A549 (cell line): ENCODE results near the gene TET2. TPM values are rescaled to one million over a fixed set of nuclear protein-coding genes. Genes with fewer than 3 reads are reported as not detected.

Experiments used
- ATAC-seq, 2 experiments: fragments of 200-7000 bp in 1 of 2; fragments of >200 bp in 1 of 2; cut with Nextera tagmentation in 1 of 2; cut with Tn5 transposase in 1 of 2; 3 replicates each; pipeline versions ENCODE4 v1.8.0 to v1.9.1; 2018 to 2020; ENCODE audit warnings: mild to moderate bottlenecking in 1 of 2, moderate library complexity in 1 of 2
- CTCF ChIA-PET: fragments of 300-600 bp; sonication (Branson Sonifier 250); formaldehyde crosslinking; extraction: SDS; loops from one replicate; lab custom pipeline; 2021; ENCODE audit warnings: antibody characterized with exemption, inconsistent platforms; lab: Yijun Ruan, JAX
- POLR2A ChIA-PET: fragments of 350-600 bp; formaldehyde crosslinking; extraction: SDS; loops from one replicate; lab custom pipeline; 2021; ENCODE audit warnings: antibody characterized with exemption, inconsistent platforms; lab: Yijun Ruan, JAX
- DNase-seq, 2 experiments: peaks; one replicate each; pipeline versions ENCODE4 v3.0.0 to v3.0.0-alpha.2; 2011 to 2016; ENCODE audit warnings: low read depth in 1 of 2, low spot score in 1 of 2
- FAIRE-seq: peaks from 2 replicates; lab custom pipeline; 2011; peaks lifted over from hg19 to GRCh38; lab: Jason Lieb, UNC
- H3K27ac ChIP-seq, 2 experiments: fragments of >200 bp; sonication (Bioruptor Twin); formaldehyde crosslinking; 3 replicates each; pipeline ENCODE4 v1.5.1; 2016 to 2017
- H3K4me1 ChIP-seq: fragments of >200 bp; sonication (Bioruptor Twin); formaldehyde crosslinking; 3 replicates; pipeline ENCODE4 v1.6.1; 2016
- H3K4me2 ChIP-seq: fragments of >200 bp; sonication (Bioruptor Twin); formaldehyde crosslinking; 3 replicates; pipeline ENCODE4 v1.6.1; 2016
- H3K4me3 ChIP-seq: fragments of >200 bp; sonication (Bioruptor Twin); formaldehyde crosslinking; 3 replicates; pipeline ENCODE4 v1.5.1; 2016
- H3K9me3 ChIP-seq: fragments of >200 bp; sonication (Bioruptor Twin); formaldehyde crosslinking; 3 replicates; pipeline ENCODE4 v1.6.1; 2016
- BHLHE40 ChIP-seq: IDR thresholded peaks from 2 replicates; pipeline ENCODE4 v1.6.1; 2012; ENCODE audit warnings: low read depth, low read length, inconsistent platforms
- CBX2 ChIP-seq: fragments of 200-600 bp; sonication (generic); IDR thresholded peaks from 2 replicates; pipeline ENCODE4 v1.6.1; 2016; ENCODE audit warnings: low read depth, mild to moderate bottlenecking, borderline replicate concordance
- CBX8 ChIP-seq: fragments of 200-600 bp; sonication (generic); IDR thresholded peaks from 2 replicates; pipeline ENCODE4 v1.6.1; 2016
- CEBPB ChIP-seq, 2 experiments: fragments of >200 bp in 1 of 2; sonication (Bioruptor Twin) in 1 of 2; formaldehyde crosslinking in 1 of 2; IDR thresholded peaks; 2 replicates each; pipeline ENCODE4 v1.6.1; 2012 to 2016
- CHD4 ChIP-seq: fragments of 200-600 bp; sonication (generic); IDR thresholded peaks from 2 replicates; pipeline ENCODE4 v1.6.1; 2016; ENCODE audit warnings: antibody characterized with exemption, mild to moderate bottlenecking, borderline replicate concordance
- EHMT2 ChIP-seq: fragments of 200-600 bp; sonication (generic); IDR thresholded peaks from 2 replicates; pipeline ENCODE4 v1.6.1; 2016; ENCODE audit warnings: antibody characterized with exemption, low read depth, mild to moderate bottlenecking, moderate library complexity
- ESRRA ChIP-seq: fragments of 150-350 bp; IDR thresholded peaks from 2 replicates; pipeline ENCODE4 v1.6.1; 2014; ENCODE audit warnings: mild to moderate bottlenecking, low read length, borderline replicate concordance
- FOSB ChIP-seq: fragments of 250-450 bp; sonication (Bioruptor Pico); IDR thresholded peaks from 2 replicates; pipeline ENCODE4 v1.5.0; 2020; ENCODE audit warnings: mild to moderate bottlenecking, moderate library complexity
- FOXS1 ChIP-seq: fragments of 250-450 bp; sonication (Bioruptor Pico); IDR thresholded peaks from 2 replicates; pipeline ENCODE4 v1.5.0; 2020; ENCODE audit warnings: mild to moderate bottlenecking, moderate library complexity
- GATA3 ChIP-seq: IDR thresholded peaks from 2 replicates; pipeline ENCODE4 v1.6.1; 2012; ENCODE audit warnings: borderline replicate concordance
- HDAC2 ChIP-seq: fragments of 200-600 bp; sonication (generic); IDR thresholded peaks from 2 replicates; pipeline ENCODE4 v1.6.1; 2016
- HOXA7 ChIP-seq: fragments of 250-450 bp; sonication (Bioruptor Pico); IDR thresholded peaks from 2 replicates; pipeline ENCODE4 v1.5.0; 2020; ENCODE audit warnings: mild to moderate bottlenecking, moderate library complexity
- HOXB5 ChIP-seq: fragments of 250-450 bp; sonication (Bioruptor Pico); IDR thresholded peaks from 2 replicates; pipeline ENCODE4 v1.5.0; 2020; ENCODE audit warnings: mild to moderate bottlenecking, moderate library complexity
- JUN ChIP-seq, 2 experiments: fragments of >200 bp; sonication (Bioruptor Twin); formaldehyde crosslinking; IDR thresholded peaks; 2 replicates in 1 of 2; 3 replicates in 1 of 2; pipeline ENCODE4 v1.6.1; 2016 to 2017
- JUNB ChIP-seq: fragments of >200 bp; sonication (Bioruptor Twin); formaldehyde crosslinking; IDR thresholded peaks from 2 replicates; pipeline ENCODE4 v1.6.1; 2016
- KDM1A ChIP-seq: fragments of 200-600 bp; sonication (generic); IDR thresholded peaks from 2 replicates; pipeline ENCODE4 v1.6.1; 2016; ENCODE audit warnings: low read depth, mild to moderate bottlenecking
- MAZ ChIP-seq: fragments of 150-350 bp; IDR thresholded peaks from 2 replicates; pipeline ENCODE4 v1.6.1; 2014; ENCODE audit warnings: antibody characterized with exemption, low read depth, low read length, borderline replicate concordance
- MYC ChIP-seq: IDR thresholded peaks from 2 replicates; pipeline ENCODE4 v1.6.1; 2012; ENCODE audit warnings: mild to moderate bottlenecking, inconsistent platforms, low read length, improper control_type of control experiment, borderline replicate concordance
- PHF8 ChIP-seq: fragments of 200-600 bp; sonication (generic); IDR thresholded peaks from 2 replicates; pipeline ENCODE4 v1.6.1; 2016; ENCODE audit warnings: low read depth, mild to moderate bottlenecking, antibody characterized with exemption, moderate library complexity, borderline replicate concordance
- POLR2A ChIP-seq: IDR thresholded peaks from 2 replicates; pipeline ENCODE4 v1.6.1; 2012; ENCODE audit warnings: mild to moderate bottlenecking, low read length
- RCOR1 ChIP-seq: fragments of 150-350 bp; IDR thresholded peaks from 2 replicates; pipeline ENCODE4 v1.6.1; 2014; ENCODE audit warnings: antibody characterized with exemption, low read length, low read depth
- ZFP36 ChIP-seq: fragments of 450-650 bp; IDR thresholded peaks from 2 replicates; pipeline ENCODE4 v1.6.1; 2014; ENCODE audit warnings: borderline replicate concordance; ENCODE audit not compliant: partially characterized antibody
- WGBS: methylation state at CpG from one replicate; pipeline ENCODE4 v1.1.6; 2017; ENCODE audit errors: missing lambda C conversion rate; 5-methylcytosine and 5-hydroxymethylcytosine counted together
- polyA plus RNA-seq, 4 experiments: library from polyadenylated mRNA; depleted of rRNA in 3 of 4; stranded (reverse); fragments of >200 nt; fragmentation: RNase III in 1 of 4; extraction: RNeasy Plus Mini Kit Qiagen cat#74134 plus additional on column Dnase treatment in 1 of 4; gene quantifications; 2 replicates in 3 of 4; 3 replicates in 1 of 4; pipeline ENCODE4 v1.2.3, GENCODE V29; 2011 to 2017
- TF ChIP-seq, protein P1 (sequence below): fragments of 450-650 bp; IDR thresholded peaks from 2 replicates; pipeline ENCODE4 v1.6.1; 2014; ENCODE audit warnings: antibody characterized with exemption
- TF ChIP-seq, protein P2 (sequence below): fragments of >200 bp; sonication (Bioruptor Twin); formaldehyde crosslinking; IDR thresholded peaks from 2 replicates; pipeline ENCODE4 v1.6.1; 2016
- TF ChIP-seq, protein P3 (sequence below): fragments of 250-450 bp; sonication (Bioruptor Pico); IDR thresholded peaks from 2 replicates; pipeline ENCODE4 v1.5.0; 2020; ENCODE audit warnings: low read depth, mild to moderate bottlenecking, moderate library complexity
- TF ChIP-seq, protein P4 (sequence below): IDR thresholded peaks from 2 replicates; pipeline ENCODE4 v1.6.1; 2012
- TF ChIP-seq, protein P5 (sequence below): fragments of 200-600 bp; sonication (generic); IDR thresholded peaks from 2 replicates; pipeline ENCODE4 v1.6.1; 2016; ENCODE audit warnings: antibody characterized with exemption, mild to moderate bottlenecking, moderate library complexity
- TF ChIP-seq, protein P6 (sequence below): fragments of 150-350 bp; IDR thresholded peaks from 2 replicates; pipeline ENCODE4 v1.6.1; 2014; ENCODE audit warnings: low read depth, mild to moderate bottlenecking, low read length

Gene TET2
- polyA plus RNA-seq, 2 of the 4 experiments (the other 2 are of a cell fraction): 2.2 to 6.6 TPM

DNA sequence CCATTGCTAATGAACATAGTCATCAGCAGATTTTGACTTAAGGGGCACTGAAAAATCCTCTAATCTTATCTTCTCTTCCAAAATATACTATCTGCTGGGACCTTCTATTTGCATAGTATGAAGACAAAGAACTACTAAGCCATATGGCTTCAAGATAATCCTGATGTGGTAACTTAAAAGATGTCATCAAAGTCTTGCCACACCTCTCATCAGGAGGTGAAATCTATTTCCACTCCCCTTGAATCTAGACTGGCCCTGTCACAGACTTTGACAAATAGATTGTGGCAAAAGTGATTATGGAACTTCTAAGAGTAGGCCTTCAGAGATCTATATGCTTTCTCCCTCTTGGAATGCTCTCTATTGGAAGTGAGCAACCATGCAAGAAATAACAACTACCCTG is 27.3 kb upstream of the TET2 start (continued):
- TF ChIP-seq, protein P1, sequence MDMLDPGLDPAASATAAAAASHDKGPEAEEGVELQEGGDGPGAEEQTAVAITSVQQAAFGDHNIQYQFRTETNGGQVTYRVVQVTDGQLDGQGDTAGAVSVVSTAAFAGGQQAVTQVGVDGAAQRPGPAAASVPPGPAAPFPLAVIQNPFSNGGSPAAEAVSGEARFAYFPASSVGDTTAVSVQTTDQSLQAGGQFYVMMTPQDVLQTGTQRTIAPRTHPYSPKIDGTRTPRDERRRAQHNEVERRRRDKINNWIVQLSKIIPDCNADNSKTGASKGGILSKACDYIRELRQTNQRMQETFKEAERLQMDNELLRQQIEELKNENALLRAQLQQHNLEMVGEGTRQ: no peak
- TF ChIP-seq CHD4: no peak
- TF ChIP-seq KDM1A: no peak
- no peak for TF ChIP-seq EHMT2
- TF ChIP-seq, protein P2, sequence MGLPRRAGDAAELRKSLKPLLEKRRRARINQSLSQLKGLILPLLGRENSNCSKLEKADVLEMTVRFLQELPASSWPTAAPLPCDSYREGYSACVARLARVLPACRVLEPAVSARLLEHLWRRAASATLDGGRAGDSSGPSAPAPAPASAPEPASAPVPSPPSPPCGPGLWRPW: no peak

DNA sequence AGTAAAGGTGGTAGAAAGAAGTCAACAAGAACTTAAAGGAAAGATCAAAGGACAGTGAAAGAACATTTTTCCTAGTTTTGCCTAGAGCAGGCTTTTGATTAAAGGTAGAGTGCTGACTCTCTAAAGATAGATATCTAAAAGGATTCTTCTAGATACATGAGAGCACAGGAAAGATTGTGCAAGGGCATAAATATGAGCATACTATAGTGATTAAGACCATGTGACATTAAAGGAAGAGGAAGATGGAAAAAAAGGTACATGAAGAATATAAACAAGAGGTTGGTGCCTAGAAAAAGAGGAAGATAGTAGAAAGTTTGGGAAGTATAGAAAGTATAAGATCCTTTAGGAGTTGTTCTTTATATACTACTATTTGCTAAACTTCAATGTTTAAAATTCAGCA is 26.1 kb upstream of the TET2 start:
- DNase-seq: no peak
- Histone ChIP-seq H3K4me1 (no peaks in the 10 kb centered on the region), H3K27ac (no peak overlapping the region), H3K4me3 (no peak overlapping the region)
- TF ChIP-seq RCOR1: no peak
- no peak for TF ChIP-seq HOXA7 (CRISPR knock-in tag)
- TF ChIP-seq BHLHE40: no peak
- TF ChIP-seq, protein P3, sequence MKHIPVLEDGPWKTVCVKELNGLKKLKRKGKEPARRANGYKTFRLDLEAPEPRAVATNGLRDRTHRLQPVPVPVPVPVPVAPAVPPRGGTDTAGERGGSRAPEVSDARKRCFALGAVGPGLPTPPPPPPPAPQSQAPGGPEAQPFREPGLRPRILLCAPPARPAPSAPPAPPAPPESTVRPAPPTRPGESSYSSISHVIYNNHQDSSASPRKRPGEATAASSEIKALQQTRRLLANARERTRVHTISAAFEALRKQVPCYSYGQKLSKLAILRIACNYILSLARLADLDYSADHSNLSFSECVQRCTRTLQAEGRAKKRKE (CRISPR knock-in tag): no peak
- TF ChIP-seq MAZ: no peak
- no peak for TF ChIP-seq FOXS1 (CRISPR knock-in tag)
- no peak for TF ChIP-seq HOXB5 (CRISPR knock-in tag)
- no peak for TF ChIP-seq CBX8
- TF ChIP-seq CEBPB (IDR thresholded peaks at IDR 0.05): no peak
- TF ChIP-seq, all 56 proteins: peak for 0
- H3K4me2 ChIP-seq: no peak overlapping the region
- CTCF ChIA-PET: no interaction called here
- ATAC-seq (no peak), FAIRE-seq (no peak)
- H3K9me3 ChIP-seq: no peaks in the 10 kb centered on the region
- POLR2A ChIA-PET: no interaction called here

DNA sequence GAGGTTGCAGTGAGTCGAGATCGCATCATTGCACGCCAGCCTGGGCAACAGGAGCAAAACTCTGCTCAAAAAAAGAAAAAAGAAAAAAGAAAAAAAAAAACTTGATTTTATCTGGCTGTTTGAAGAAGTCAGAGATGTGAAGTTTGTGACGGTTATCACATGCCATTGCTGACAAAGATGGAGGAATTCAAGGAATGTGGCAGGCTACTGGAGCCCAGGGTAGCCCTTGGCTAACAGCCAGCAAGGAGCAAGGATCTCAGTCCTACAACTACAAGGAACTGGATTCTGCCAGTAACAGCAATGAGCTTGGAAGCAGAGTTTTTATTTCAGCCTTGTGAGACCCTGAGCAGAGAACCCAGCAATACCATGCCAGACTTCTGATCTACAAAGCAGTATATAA is 24.3 kb upstream of the TET2 start:
- no peak for TF ChIP-seq ESRRA
- TF ChIP-seq, protein P4, sequence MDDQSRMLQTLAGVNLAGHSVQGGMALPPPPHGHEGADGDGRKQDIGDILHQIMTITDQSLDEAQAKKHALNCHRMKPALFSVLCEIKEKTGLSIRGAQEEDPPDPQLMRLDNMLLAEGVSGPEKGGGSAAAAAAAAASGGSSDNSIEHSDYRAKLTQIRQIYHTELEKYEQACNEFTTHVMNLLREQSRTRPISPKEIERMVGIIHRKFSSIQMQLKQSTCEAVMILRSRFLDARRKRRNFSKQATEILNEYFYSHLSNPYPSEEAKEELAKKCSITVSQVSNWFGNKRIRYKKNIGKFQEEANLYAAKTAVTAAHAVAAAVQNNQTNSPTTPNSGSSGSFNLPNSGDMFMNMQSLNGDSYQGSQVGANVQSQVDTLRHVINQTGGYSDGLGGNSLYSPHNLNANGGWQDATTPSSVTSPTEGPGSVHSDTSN: no peak
- TF ChIP-seq CEBPB (IDR thresholded peaks at IDR 0.05): no peak
- TF ChIP-seq GATA3: no peak
- TF ChIP-seq MYC: no peak
- TF ChIP-seq, protein P5, sequence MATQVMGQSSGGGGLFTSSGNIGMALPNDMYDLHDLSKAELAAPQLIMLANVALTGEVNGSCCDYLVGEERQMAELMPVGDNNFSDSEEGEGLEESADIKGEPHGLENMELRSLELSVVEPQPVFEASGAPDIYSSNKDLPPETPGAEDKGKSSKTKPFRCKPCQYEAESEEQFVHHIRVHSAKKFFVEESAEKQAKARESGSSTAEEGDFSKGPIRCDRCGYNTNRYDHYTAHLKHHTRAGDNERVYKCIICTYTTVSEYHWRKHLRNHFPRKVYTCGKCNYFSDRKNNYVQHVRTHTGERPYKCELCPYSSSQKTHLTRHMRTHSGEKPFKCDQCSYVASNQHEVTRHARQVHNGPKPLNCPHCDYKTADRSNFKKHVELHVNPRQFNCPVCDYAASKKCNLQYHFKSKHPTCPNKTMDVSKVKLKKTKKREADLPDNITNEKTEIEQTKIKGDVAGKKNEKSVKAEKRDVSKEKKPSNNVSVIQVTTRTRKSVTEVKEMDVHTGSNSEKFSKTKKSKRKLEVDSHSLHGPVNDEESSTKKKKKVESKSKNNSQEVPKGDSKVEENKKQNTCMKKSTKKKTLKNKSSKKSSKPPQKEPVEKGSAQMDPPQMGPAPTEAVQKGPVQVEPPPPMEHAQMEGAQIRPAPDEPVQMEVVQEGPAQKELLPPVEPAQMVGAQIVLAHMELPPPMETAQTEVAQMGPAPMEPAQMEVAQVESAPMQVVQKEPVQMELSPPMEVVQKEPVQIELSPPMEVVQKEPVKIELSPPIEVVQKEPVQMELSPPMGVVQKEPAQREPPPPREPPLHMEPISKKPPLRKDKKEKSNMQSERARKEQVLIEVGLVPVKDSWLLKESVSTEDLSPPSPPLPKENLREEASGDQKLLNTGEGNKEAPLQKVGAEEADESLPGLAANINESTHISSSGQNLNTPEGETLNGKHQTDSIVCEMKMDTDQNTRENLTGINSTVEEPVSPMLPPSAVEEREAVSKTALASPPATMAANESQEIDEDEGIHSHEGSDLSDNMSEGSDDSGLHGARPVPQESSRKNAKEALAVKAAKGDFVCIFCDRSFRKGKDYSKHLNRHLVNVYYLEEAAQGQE: no peak
- TF ChIP-seq HDAC2: no peak
- TF ChIP-seq ZFP36: no peak
- TF ChIP-seq CBX2: no peak
- no peak for TF ChIP-seq POLR2A
- TF ChIP-seq JUNB: no peak
- TF ChIP-seq FOSB (CRISPR knock-in tag): no peak
- TF ChIP-seq, protein P6, sequence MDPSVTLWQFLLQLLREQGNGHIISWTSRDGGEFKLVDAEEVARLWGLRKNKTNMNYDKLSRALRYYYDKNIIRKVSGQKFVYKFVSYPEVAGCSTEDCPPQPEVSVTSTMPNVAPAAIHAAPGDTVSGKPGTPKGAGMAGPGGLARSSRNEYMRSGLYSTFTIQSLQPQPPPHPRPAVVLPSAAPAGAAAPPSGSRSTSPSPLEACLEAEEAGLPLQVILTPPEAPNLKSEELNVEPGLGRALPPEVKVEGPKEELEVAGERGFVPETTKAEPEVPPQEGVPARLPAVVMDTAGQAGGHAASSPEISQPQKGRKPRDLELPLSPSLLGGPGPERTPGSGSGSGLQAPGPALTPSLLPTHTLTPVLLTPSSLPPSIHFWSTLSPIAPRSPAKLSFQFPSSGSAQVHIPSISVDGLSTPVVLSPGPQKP: no peak
- no peak for TF ChIP-seq FOXS1 (CRISPR knock-in tag)
- TF ChIP-seq JUN (IDR thresholded peaks at IDR 0.05): no peak
- TF ChIP-seq, protein P2: no peak
- no peak for TF ChIP-seq PHF8
- FAIRE-seq: no peak
- no peaks in the 10 kb centered on the region for H3K4me1 ChIP-seq
- no peak overlapping the region for H3K27ac ChIP-seq
- POLR2A ChIA-PET: no interaction called here
- CTCF ChIA-PET: interaction anchor here (0.7 to 1.0 kb wide), 2 partner anchors 18 to 351 kb away, joined by 3 read pairs; partner anchors contain the start of gene PPA2
- 47% methylated on average over 4 of the region's 4 CpGs for WGBS
- H3K4me2 ChIP-seq: no peak overlapping the region
- H3K9me3 ChIP-seq: no peaks in the 10 kb centered on the region
- peak in 1 of 2 experiments; percentile 20 for DNase-seq
- H3K4me3 ChIP-seq: no peak overlapping the region
- no peak for ATAC-seq
